HUES64 (cell line): Measurements from ENCODE around the gene MYRIP.

Experiments
- H3K27ac ChIP-seq: 2 replicates; pipeline ENCODE4 v1.7.0; 2013; ENCODE audit warnings: low read depth, low read length, inconsistent platforms
- H3K27me3 ChIP-seq: 2 replicates; pipeline ENCODE4 v1.6.1; 2013; ENCODE audit warnings: mild to moderate bottlenecking, low read length; ENCODE audit not compliant: insufficient read depth
- H3K36me3 ChIP-seq: 2 replicates; pipeline ENCODE4 v1.6.1; 2013; ENCODE audit warnings: mild to moderate bottlenecking, low read length; ENCODE audit not compliant: insufficient read depth
- H3K4me1 ChIP-seq: 2 replicates; pipeline ENCODE4 v1.6.1; 2013; ENCODE audit warnings: mild to moderate bottlenecking, low read length, moderate library complexity; ENCODE audit not compliant: insufficient read depth
- H3K4me3 ChIP-seq: 2 replicates; pipeline ENCODE4 v1.5.1; 2013; ENCODE audit warnings: mild to moderate bottlenecking, low read length, moderate library complexity
- H3K9ac ChIP-seq: 2 replicates; pipeline ENCODE4 v1.6.1; 2013; ENCODE audit warnings: mild to moderate bottlenecking, low read depth, low read length
- H3K9me3 ChIP-seq: 2 replicates; pipeline ENCODE4 v1.6.1; 2013; ENCODE audit warnings: low read depth, low read length; ENCODE audit not compliant: insufficient read depth
- WGBS: fragments of 150-250, 120-280 bp; methylation state at CpG from one replicate; pipeline ENCODE4 v1.1.7; 2013; ENCODE audit warnings: missing lambda C conversion rate; 5-methylcytosine and 5-hydroxymethylcytosine counted together

MYRIP gene

DNA sequence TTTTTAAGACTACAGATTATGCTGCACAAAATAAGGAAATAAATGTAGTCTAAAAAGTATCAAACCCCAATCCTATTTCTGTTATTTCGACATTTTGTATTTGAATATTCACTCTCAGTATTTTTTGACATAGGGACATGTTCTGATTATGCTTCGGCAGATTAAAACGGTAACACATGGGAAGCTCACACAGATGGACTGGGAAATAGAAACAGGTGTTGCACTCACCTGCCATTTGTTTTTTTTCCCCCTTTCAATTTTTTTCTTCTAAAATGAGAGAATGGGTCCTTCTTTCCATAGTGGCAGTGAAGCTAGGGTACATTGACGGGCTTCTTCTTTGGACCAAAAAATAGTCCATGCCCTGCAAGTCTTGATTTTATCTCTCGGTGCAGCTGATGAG lies 163.1 kb downstream of the MYRIP start:
- Histone ChIP-seq H3K27ac (no peak overlapping the region), H3K27me3 (no peaks in the 10 kb centered on the region), H3K36me3 (no peaks in the 10 kb centered on the region), H3K9ac (no peak overlapping the region), H3K4me3 (no peak overlapping the region), H3K9me3 (no peaks in the 10 kb centered on the region), H3K4me1 (no peaks in the 10 kb centered on the region)
- 97% methylated on average over 5 of the region's 5 CpGs for WGBS

DNA sequence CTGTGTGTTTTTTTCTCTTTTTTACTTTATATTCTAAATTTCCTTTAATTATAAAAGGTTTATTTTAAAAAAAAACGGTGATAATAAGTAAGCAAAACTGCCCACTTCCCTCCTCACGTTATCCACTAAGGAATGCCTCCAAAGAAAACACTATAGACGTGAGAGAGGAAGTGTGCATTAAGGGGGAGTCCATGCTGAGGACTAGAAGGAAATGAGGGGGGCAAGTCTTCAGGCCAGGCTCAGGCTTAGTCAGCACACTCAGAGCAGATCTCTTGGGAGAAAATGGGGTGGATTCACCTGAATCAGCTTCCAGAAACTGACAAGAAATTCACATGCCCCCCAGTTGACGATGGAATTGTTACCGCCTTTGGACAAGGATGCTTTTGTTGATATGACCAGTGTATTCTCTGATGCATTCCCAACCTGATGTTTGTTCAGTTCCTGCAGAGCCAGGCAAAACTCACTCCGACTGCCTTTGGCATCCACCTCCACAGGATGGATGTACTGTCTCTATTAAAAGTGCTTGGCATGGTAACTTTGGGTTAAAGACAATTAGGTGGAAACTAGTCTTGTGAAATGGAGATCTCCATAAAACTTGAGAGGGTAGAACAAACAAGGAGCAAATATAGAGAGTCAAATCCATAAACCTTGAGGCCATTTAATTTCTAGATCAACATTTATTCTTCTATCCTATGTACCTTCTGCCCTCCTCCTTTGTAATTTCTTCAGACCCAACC lies 167.8 kb downstream of the MYRIP start:
- no peak overlapping the region for H3K27ac ChIP-seq
- no peaks in the 10 kb centered on the region for H3K9me3 ChIP-seq
- no peak overlapping the region for H3K4me3 ChIP-seq
- no peaks in the 10 kb centered on the region for H3K4me1 ChIP-seq
- H3K9ac ChIP-seq = no peak overlapping the region
- no peaks in the 10 kb centered on the region for H3K27me3 ChIP-seq
- no peaks in the 10 kb centered on the region for H3K36me3 ChIP-seq
- WGBS = 93% methylated on average over 4 of the region's 6 CpGs

DNA sequence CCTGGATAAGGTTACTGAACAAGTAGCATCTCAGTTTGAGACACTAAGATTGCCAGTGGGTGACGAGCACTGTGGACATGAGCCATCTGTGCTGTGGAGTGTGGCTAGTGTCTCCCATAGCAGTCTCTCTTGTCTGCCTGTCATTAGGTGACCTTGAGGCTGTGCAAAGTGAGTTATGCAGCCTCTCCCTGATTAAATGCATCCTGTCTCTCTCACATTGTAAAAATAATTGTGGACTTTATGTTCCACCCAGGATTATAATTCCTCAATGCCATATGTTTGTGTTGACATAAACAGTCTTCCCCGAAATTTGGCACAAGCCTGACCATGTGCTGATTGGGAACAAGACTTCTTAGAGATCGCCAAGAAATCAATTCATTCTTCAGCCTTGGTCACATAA lies 168.9 kb downstream of the MYRIP start:
- no peak overlapping the region for H3K4me3 ChIP-seq
- no peaks in the 10 kb centered on the region for H3K27me3 ChIP-seq
- no peaks in the 10 kb centered on the region for H3K4me1 ChIP-seq
- WGBS = 99% methylated on average over 3 of the region's 3 CpGs
- H3K27ac ChIP-seq = no peak overlapping the region
- no peak overlapping the region for H3K9ac ChIP-seq
- H3K36me3 ChIP-seq = no peaks in the 10 kb centered on the region
- H3K9me3 ChIP-seq = no peaks in the 10 kb centered on the region

DNA sequence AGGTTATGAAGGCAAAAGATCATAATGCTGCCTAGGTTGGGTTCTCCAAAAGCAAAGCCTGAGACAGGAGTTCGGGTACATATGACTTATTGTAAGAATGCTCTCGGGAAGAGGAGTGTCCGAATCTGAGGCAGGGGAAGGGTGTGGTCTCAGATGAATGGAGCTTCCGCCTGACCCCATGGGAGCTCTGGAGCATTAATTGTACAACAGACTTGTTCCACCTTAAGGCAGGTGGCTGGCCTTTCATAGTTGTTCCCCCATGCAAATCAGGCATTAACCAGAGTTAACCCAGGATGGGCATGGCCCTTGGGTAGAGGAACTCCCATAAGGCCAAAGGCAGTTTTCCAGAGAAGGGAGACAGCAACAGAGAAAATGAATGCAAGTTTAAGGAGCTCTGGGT lies 170.6 kb downstream of the MYRIP start:
- no peak overlapping the region for H3K27ac ChIP-seq
- H3K4me3 ChIP-seq = no peak overlapping the region
- no peaks in the 10 kb centered on the region for H3K9me3 ChIP-seq
- no peaks in the 10 kb centered on the region for H3K36me3 ChIP-seq
- 66% methylated on average over 4 of the region's 4 CpGs for WGBS
- H3K9ac ChIP-seq = no peak overlapping the region
- no peaks in the 10 kb centered on the region for H3K27me3 ChIP-seq
- no peaks in the 10 kb centered on the region for H3K4me1 ChIP-seq

DNA sequence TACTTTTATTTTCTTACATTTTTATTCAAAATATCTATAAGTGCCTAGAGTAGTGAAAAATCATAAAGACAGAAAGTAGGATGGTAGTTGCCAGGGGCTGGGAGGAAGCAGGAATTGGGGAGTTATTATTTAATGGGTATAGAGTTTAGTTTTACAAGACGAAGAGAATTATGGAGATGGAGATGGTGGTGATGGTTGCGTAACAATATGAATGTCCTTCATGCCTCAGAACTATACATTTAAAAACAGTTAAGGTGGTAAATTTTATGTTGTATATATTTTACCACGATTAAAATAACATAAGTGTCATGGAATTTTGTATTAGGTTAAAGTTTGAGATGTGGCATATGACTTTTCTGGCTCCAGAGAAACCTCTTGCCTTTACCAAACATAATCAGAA lies 171.4 kb downstream of the MYRIP start:
- WGBS = 92% methylated on average over 1 of the region's 3 CpGs
- Histone ChIP-seq H3K4me1 (no peaks in the 10 kb centered on the region), H3K4me3 (no peak overlapping the region), H3K9ac (no peak overlapping the region), H3K9me3 (no peaks in the 10 kb centered on the region), H3K27me3 (no peaks in the 10 kb centered on the region), H3K27ac (no peak overlapping the region), H3K36me3 (no peaks in the 10 kb centered on the region)

DNA sequence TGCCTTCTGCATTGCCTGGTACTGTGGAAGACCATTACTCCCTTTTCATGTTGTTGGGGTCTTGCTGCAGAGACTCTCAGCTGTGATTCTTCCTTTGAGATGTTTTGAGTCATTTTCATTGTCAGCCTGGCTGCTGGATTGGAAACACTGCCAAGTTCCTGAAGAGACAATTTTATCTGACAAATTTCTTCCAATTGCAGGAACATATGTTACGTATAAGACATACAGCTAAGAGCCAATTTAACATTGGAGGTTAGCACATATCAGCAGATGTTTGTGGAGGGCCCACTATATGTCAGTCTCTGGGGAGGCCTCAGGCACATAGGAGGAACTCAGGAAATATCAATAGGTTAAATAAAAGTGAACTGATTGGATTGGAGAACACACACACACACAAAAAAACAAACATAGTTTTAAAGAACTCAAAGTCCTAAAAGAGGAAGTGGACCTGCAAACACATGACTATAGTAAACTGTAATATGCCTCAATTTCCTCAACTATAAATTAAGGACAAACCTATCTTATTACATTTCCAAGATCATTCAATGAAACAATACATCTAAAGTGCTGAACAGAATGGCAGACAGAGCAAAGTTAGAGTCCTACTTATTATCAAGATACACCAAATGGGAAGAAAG lies 172.3 kb downstream of the MYRIP start:
- H3K9me3 ChIP-seq = no peaks in the 10 kb centered on the region
- H3K4me3 ChIP-seq = no peak overlapping the region
- 100% methylated on average over 1 of the region's 1 CpG for WGBS
- no peak overlapping the region for H3K27ac ChIP-seq
- no peaks in the 10 kb centered on the region for H3K4me1 ChIP-seq
- no peaks in the 10 kb centered on the region for H3K36me3 ChIP-seq
- H3K9ac ChIP-seq = no peak overlapping the region
- no peaks in the 10 kb centered on the region for H3K27me3 ChIP-seq

DNA sequence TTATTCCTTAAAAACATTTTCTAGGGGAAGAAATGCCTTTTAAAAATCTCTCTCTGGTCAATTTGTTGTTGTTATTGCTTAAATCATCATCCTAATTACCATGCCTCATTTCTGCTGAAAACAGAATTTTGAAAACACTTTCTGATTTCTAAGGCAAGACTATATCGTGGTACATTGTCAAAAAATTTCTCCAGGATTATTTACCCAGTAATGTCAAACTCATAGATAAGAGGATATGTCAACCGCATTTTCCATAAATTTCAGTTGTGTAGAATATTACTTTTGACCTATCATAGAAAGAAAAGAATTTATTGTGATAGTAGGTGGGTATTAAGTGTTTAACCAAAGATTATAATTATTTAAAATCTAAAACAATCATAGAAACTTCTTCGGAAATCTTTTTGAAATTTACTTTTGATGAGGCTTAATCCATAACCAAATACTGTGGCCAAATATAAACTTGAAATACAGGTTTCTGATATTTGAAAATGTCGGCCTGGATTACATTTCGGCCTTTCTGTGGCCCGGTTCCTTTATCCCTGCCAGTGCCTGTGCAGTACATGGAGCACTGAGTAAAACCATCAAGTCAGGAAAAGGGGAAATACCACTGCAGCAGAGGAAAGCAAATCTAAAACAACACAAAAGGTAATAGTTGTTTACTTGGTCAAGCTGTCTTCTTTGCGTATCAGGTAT lies 173.4 kb downstream of the MYRIP start:
- no peak overlapping the region for H3K27ac ChIP-seq
- no peak overlapping the region for H3K9ac ChIP-seq
- H3K36me3 ChIP-seq = no peaks in the 10 kb centered on the region
- no peaks in the 10 kb centered on the region for H3K4me1 ChIP-seq
- 98% methylated on average over 5 of the region's 7 CpGs for WGBS
- no peak overlapping the region for H3K4me3 ChIP-seq
- H3K9me3 ChIP-seq = no peaks in the 10 kb centered on the region
- H3K27me3 ChIP-seq = no peaks in the 10 kb centered on the region

DNA sequence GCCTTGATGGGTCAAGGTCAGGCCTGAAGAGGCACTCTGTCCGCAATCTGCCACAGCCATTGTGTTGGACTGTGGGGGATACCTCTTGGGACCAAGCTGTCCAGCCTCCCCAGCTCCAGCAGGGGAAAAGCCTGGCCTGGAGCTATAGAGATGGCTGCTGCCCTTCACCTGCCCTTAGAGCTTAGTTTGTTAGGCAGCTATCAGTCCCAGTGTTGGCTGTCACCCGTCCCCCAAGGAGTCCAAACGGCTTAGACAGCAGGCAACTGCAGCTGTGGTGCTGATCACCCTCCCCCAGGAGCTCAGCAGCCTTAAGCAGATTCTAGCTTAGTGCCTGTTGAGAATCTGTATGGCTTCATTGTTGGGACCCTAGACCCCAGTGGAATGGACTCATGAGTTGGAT lies 180.3 kb downstream of the MYRIP start:
- H3K4me3 ChIP-seq = no peak overlapping the region
- H3K9ac ChIP-seq = no peak overlapping the region
- WGBS = 95% methylated on average over 3 of the region's 3 CpGs
- H3K27ac ChIP-seq = no peak overlapping the region
- no peaks in the 10 kb centered on the region for H3K27me3 ChIP-seq
- H3K36me3 ChIP-seq = no peaks in the 10 kb centered on the region
- no peaks in the 10 kb centered on the region for H3K4me1 ChIP-seq
- H3K9me3 ChIP-seq = peaks cover 26% of the 10 kb centered on the region

DNA sequence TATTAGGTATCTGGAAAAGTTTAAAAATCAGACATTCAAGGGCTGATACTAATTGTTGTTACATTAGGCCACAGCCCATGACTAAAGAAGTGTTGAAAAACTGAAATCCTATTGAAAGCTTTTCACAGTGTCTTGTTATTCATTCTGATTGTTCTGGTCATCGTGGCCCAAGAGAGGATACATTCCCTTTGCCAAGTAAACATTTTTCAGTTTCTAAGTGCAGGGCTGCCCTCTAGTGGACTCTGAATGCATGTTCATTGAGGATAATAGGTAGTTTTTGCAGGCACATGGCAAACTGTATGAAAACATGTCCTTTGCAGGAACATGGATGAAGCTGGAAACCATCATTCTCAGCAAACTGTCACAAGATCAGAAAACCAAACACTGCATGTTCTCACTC lies 181.1 kb downstream of the MYRIP start:
- Histone ChIP-seq H3K9ac (no peak overlapping the region), H3K9me3 (peaks cover 26% of the 10 kb centered on the region), H3K4me1 (no peaks in the 10 kb centered on the region), H3K27ac (no peak overlapping the region), H3K36me3 (no peaks in the 10 kb centered on the region), H3K27me3 (no peaks in the 10 kb centered on the region), H3K4me3 (no peak overlapping the region)
- WGBS = 73% methylated on average over 1 of the region's 1 CpG

DNA sequence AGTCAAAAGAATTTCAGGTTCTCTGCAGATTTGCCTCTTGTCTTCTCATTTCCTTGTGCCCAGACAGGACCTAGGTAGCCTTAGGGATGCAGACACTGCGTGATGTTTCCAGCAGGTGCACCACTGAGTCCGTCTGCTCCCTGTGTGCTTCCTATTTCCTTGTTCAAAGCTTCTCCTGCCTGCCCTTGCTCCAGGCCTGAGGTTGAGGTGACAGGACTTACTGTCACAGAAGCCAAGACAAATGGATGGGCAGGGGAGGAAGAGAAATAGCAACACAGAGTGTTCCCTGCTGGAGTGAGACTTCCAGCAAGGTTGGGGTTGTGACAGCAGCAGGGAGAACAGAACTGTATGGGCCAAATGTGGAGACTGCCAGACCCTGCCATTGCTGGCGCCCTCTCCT lies 199.4 kb downstream of the MYRIP start:
- Histone ChIP-seq H3K9ac (no peak overlapping the region), H3K27me3 (no peaks in the 10 kb centered on the region), H3K36me3 (no peaks in the 10 kb centered on the region), H3K4me3 (no peak overlapping the region), H3K9me3 (no peaks in the 10 kb centered on the region), H3K27ac (no peak overlapping the region), H3K4me1 (no peaks in the 10 kb centered on the region)
- 95% methylated on average over 3 of the region's 3 CpGs for WGBS

DNA sequence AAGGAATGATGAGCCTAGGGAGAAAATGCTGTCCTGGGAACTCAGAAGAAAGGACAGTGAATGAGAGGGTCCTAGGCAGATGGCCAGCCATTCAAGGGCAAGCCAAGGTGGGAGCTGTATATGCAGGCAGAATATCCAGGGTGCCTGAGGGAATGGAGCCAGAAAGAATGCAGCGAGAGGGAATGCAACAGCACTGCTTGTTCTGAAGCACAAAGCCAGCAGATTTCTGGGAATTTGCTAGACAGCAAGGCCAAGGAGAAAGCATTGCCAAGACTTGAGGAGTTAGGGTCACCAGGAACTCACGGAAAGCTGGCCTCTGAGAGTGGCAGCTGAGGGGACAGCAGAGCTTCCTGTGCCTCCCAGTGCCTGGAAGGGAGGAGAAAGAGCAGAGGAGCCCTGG lies 200.6 kb downstream of the MYRIP start:
- Histone ChIP-seq H3K27ac (no peak overlapping the region), H3K4me3 (no peak overlapping the region), H3K9me3 (no peaks in the 10 kb centered on the region), H3K27me3 (no peaks in the 10 kb centered on the region), H3K9ac (no peak overlapping the region), H3K4me1 (no peaks in the 10 kb centered on the region), H3K36me3 (no peaks in the 10 kb centered on the region)
- 86% methylated on average over 2 of the region's 2 CpGs for WGBS
